Neuronal stem cell (in vitro differentiated cells): ENCODE measurements around the gene SRSF7.

Source experiments
- DNase-seq: peaks from one replicate; pipeline ENCODE4 v3.0.0-alpha.2; 2013; ENCODE audit warnings: low spot score
- H2AFZ ChIP-seq: one replicate; pipeline ENCODE4 v1.6.1; 2013; ENCODE audit warnings: mild to moderate bottlenecking, low read length, inconsistent platforms
- H2AK5ac ChIP-seq: 2 replicates; pipeline ENCODE4 v1.6.1; 2013; ENCODE audit warnings: low read depth, mild to moderate bottlenecking, inconsistent platforms, low read length, moderate library complexity, mixed read lengths
- H2BK120ac ChIP-seq: 2 replicates; pipeline ENCODE4 v1.6.1; 2013; ENCODE audit warnings: low read depth, mild to moderate bottlenecking, inconsistent platforms, low read length, moderate library complexity, mixed read lengths
- H2BK12ac ChIP-seq: one replicate; pipeline ENCODE4 v1.6.1; 2013; ENCODE audit warnings: low read length, inconsistent platforms
- H2BK15ac ChIP-seq: 2 replicates; pipeline ENCODE4 v1.6.1; 2013; ENCODE audit warnings: mild to moderate bottlenecking, low read length, inconsistent platforms, mixed read lengths
- H2BK5ac ChIP-seq: one replicate; pipeline ENCODE4 v1.6.1; 2013; ENCODE audit warnings: inconsistent platforms, mild to moderate bottlenecking, low read length, moderate library complexity
- H3K14ac ChIP-seq: one replicate; pipeline ENCODE4 v1.6.1; 2013; ENCODE audit warnings: low read length, inconsistent platforms
- H3K18ac ChIP-seq: 2 replicates; pipeline ENCODE4 v1.6.1; 2013; ENCODE audit warnings: low read length, inconsistent platforms
- H3K23ac ChIP-seq: 2 replicates; pipeline ENCODE4 v1.6.1; 2013; ENCODE audit warnings: low read depth, mild to moderate bottlenecking, mixed read lengths, low read length, inconsistent platforms; ENCODE audit not compliant: poor library complexity
- H3K27ac ChIP-seq: replicated peaks from 3 replicates; pipeline ENCODE4 v1.5.1; 2013; ENCODE audit warnings: low read length, inconsistent platforms
- H3K27me3 ChIP-seq, 3 experiments: 2 replicates each; pipeline ENCODE4 v1.6.1; 2013; ENCODE audit warnings: low read length in 3 of 3, mild to moderate bottlenecking in 2 of 3, inconsistent platforms in 1 of 3, low read depth in 1 of 3, mixed read lengths in 1 of 3, moderate library complexity in 1 of 3; ENCODE audit not compliant: control insufficient read depth in 3 of 3, insufficient read depth in 3 of 3
- H3K36me3 ChIP-seq, 2 donors: replicated peaks in 1 of 2; 2 replicates each; pipeline ENCODE4 v1.6.1; 2013; ENCODE audit warnings: low read length in 2 of 2; ENCODE audit not compliant: control insufficient read depth in 2 of 2, insufficient read depth in 2 of 2
- H3K4ac ChIP-seq: 2 replicates; pipeline ENCODE4 v1.6.1; 2013; ENCODE audit warnings: inconsistent platforms, mild to moderate bottlenecking, low read length, moderate library complexity
- H3K4me1 ChIP-seq, 2 donors: 1 replicate in 1 of 2; 2 replicates in 1 of 2; pipeline ENCODE4 v1.6.1; 2013; ENCODE audit warnings: low read length in 2 of 2, low read depth in 1 of 2; ENCODE audit not compliant: control insufficient read depth in 2 of 2, insufficient read depth in 1 of 2
- H3K4me2 ChIP-seq: one replicate; pipeline ENCODE4 v1.6.1; 2013; ENCODE audit warnings: mild to moderate bottlenecking, low read length, inconsistent platforms; ENCODE audit not compliant: insufficient read depth, poor library complexity, severe bottlenecking
- H3K4me3 ChIP-seq, 2 donors: 2 replicates each; pipeline ENCODE4 v1.5.1; 2013; ENCODE audit warnings: low read length in 2 of 2, mild to moderate bottlenecking in 2 of 2, inconsistent platforms in 1 of 2, moderate library complexity in 1 of 2
- H3K79me1 ChIP-seq: one replicate; pipeline ENCODE4 v1.6.1; 2013; ENCODE audit warnings: low read depth, mild to moderate bottlenecking, inconsistent platforms, low read length, moderate library complexity
- H3K9ac ChIP-seq: one replicate; pipeline ENCODE4 v1.6.1; 2013; ENCODE audit warnings: mild to moderate bottlenecking, low read depth, low read length, inconsistent platforms; ENCODE audit not compliant: poor library complexity
- H3K9me3 ChIP-seq, 2 donors: replicated peaks in 1 of 2; 2 replicates each; pipeline versions ENCODE3 to v1.6.1; 2013; ENCODE audit warnings: low read length in 2 of 2, mild to moderate bottlenecking in 2 of 2, inconsistent platforms in 1 of 2, low read depth in 1 of 2, mixed read lengths in 1 of 2, moderate library complexity in 1 of 2; ENCODE audit not compliant: control insufficient read depth in 2 of 2, insufficient read depth in 1 of 2
- H4K8ac ChIP-seq: one replicate; pipeline ENCODE4 v1.6.1; 2013; ENCODE audit warnings: low read depth, mild to moderate bottlenecking, inconsistent platforms, low read length, moderate library complexity
- H4K91ac ChIP-seq: one replicate; pipeline ENCODE4 v1.6.1; 2013; ENCODE audit warnings: low read length, low read depth, mild to moderate bottlenecking, inconsistent platforms; ENCODE audit not compliant: poor library complexity
- WGBS, 2 donors: extraction: QIAGEN DNeasy Blood & Tissue Kit; methylation state at CpG; one replicate each; pipeline ENCODE4 v1.1.7; 2013; ENCODE audit warnings: missing lambda C conversion rate in 2 of 2, mixed read lengths in 1 of 2; ENCODE audit not compliant: insufficient read length in 2 of 2, insufficient replicate concordance in 1 of 2; ENCODE audit errors: extremely low coverage in 2 of 2; 5-methylcytosine and 5-hydroxymethylcytosine counted together

Gene SRSF7

GRCh38 chr2:38722271-38723061 lies 28.7 kb downstream of the SRSF7 start:
- H3K14ac ChIP-seq, result no peak overlapping the region
- DNase-seq, result no peak
- no peak overlapping the region for H2BK15ac ChIP-seq
- H3K36me3 ChIP-seq, result peaks cover 0 to 2% of the 10 kb centered on the region in 2 donors
- H3K27me3 ChIP-seq, result no peaks in the 10 kb centered on the region
- no peak overlapping the region for H3K4me3 ChIP-seq
- no peak overlapping the region for H3K4me2 ChIP-seq
- H3K4ac ChIP-seq, result no peak overlapping the region
- H3K9ac ChIP-seq, result no peak overlapping the region
- H2AFZ ChIP-seq, result no peak overlapping the region
- no peaks in the 10 kb centered on the region for H3K4me1 ChIP-seq
- no peaks in the 10 kb centered on the region for H3K9me3 ChIP-seq
- no peak overlapping the region for H2BK5ac ChIP-seq
- H2AK5ac ChIP-seq, result no peak overlapping the region
- no peak overlapping the region for H3K23ac ChIP-seq
- H3K18ac ChIP-seq, result no peak overlapping the region
- no peak overlapping the region for H2BK120ac ChIP-seq
- no peak overlapping the region for H4K91ac ChIP-seq
- no CpG with 5 or more reads among the region's 9 CpGs for WGBS, 2 donors
- H2BK12ac ChIP-seq, result no peak overlapping the region
- H4K8ac ChIP-seq, result no peak overlapping the region
- H3K79me1 ChIP-seq, result no peaks in the 10 kb centered on the region
- no peak overlapping the region for H3K27ac ChIP-seq

- Histone ChIP-seq H3K27me3 (no peaks in the 10 kb centered on the region), H4K8ac (no peak overlapping the region), H3K4ac (no peak overlapping the region), H3K23ac (no peak overlapping the region), H2AK5ac (no peak overlapping the region), H2BK5ac (no peak overlapping the region), H3K79me1 (no peaks in the 10 kb centered on the region), H3K9ac (no peak overlapping the region), H3K36me3 (no peaks in the 10 kb centered on the region), H3K9me3 (no peaks in the 10 kb centered on the region), H2AFZ (no peak overlapping the region), H3K4me1 (no peaks in the 10 kb centered on the region), H4K91ac (no peak overlapping the region), H3K18ac (no peak overlapping the region), H3K14ac (no peak overlapping the region), H3K27ac (no peak overlapping the region), H2BK12ac (no peak overlapping the region), H3K4me2 (no peak overlapping the region), H3K4me3 (no peak overlapping the region), H2BK120ac (no peak overlapping the region), H2BK15ac (no peak overlapping the region)
- no peak for DNase-seq
- WGBS, 2 donors, result no CpG with 5 or more reads among the region's 4 CpGs
These were observed 30.4 kb downstream of the SRSF7 start for GRCh38 chr2:38720613-38721241.

- Histone ChIP-seq H3K23ac (no peak overlapping the region), H2BK120ac (no peak overlapping the region), H4K8ac (no peak overlapping the region), H2AK5ac (no peak overlapping the region), H3K9ac (no peak overlapping the region), H4K91ac (no peak overlapping the region), H2AFZ (no peak overlapping the region), H3K9me3 (no peaks in the 10 kb centered on the region), H3K36me3 (no peaks in the 10 kb centered on the region), H3K4me2 (no peak overlapping the region), H2BK12ac (no peak overlapping the region), H2BK15ac (no peak overlapping the region), H3K4me1 (no peaks in the 10 kb centered on the region), H2BK5ac (no peak overlapping the region), H3K18ac (no peak overlapping the region), H3K4ac (no peak overlapping the region), H3K27ac (no peak overlapping the region), H3K27me3 (no peaks in the 10 kb centered on the region), H3K79me1 (no peaks in the 10 kb centered on the region), H3K4me3 (no peak overlapping the region), H3K14ac (no peak overlapping the region)
- no CpG with 5 or more reads among the region's 12 CpGs for WGBS, 2 donors
- DNase-seq, result no peak
These were observed 31.5 kb downstream of the SRSF7 start for GRCh38 chr2:38719706-38720105.

- no peaks in the 10 kb centered on the region for H3K79me1 ChIP-seq
- no peak overlapping the region for H4K8ac ChIP-seq
- no peak overlapping the region for H2BK120ac ChIP-seq
- WGBS, 2 donors, result no CpG with 5 or more reads among the region's 4 CpGs
- H3K4ac ChIP-seq, result no peak overlapping the region
- H3K4me2 ChIP-seq, result no peak overlapping the region
- no peaks in the 10 kb centered on the region for H3K36me3 ChIP-seq
- H3K9ac ChIP-seq, result no peak overlapping the region
- no peak overlapping the region for H2AFZ ChIP-seq
- H3K14ac ChIP-seq, result no peak overlapping the region
- DNase-seq, result no peak
- H4K91ac ChIP-seq, result no peak overlapping the region
- no peaks in the 10 kb centered on the region for H3K27me3 ChIP-seq
- H3K4me3 ChIP-seq, result no peak overlapping the region
- no peak overlapping the region for H2BK5ac ChIP-seq
- H3K27ac ChIP-seq, result no peak overlapping the region
- no peak overlapping the region for H3K18ac ChIP-seq
- no peak overlapping the region for H3K23ac ChIP-seq
- H3K4me1 ChIP-seq, result no peaks in the 10 kb centered on the region
- no peak overlapping the region for H2BK12ac ChIP-seq
- no peak overlapping the region for H2BK15ac ChIP-seq
- no peaks in the 10 kb centered on the region for H3K9me3 ChIP-seq
- no peak overlapping the region for H2AK5ac ChIP-seq
These were observed 32.6 kb downstream of the SRSF7 start for GRCh38 chr2:38718601-38719000.
